MM.1S (cell line): ENCODE results near the gene SPPL3.

Experiments
- DNase-seq: peaks from one replicate; pipeline ENCODE4 v3.0.0-alpha.2; 2015
- H2AFZ ChIP-seq: fragments of 300-600 bp; sonication (generic); 2 replicates; pipeline ENCODE4 v1.6.0; 2016; ENCODE audit warnings: antibody characterized with exemption, low read length
- H3F3A ChIP-seq: fragments of 300-600 bp; sonication (generic); 2 replicates; pipeline ENCODE4 v1.6.1; 2016; ENCODE audit warnings: mild to moderate bottlenecking, antibody characterized with exemption, low read length, moderate library complexity, mixed read lengths; ENCODE audit not compliant: insufficient read depth
- H3K27ac ChIP-seq: fragments of 300-600 bp; sonication (generic); 2 replicates; pipeline ENCODE4 v1.5.1; 2016; ENCODE audit warnings: mild to moderate bottlenecking, low read length
- H3K27me3 ChIP-seq: fragments of 300-600 bp; sonication (generic); replicated peaks from 2 replicates; pipeline ENCODE4 v1.6.0; 2016; ENCODE audit warnings: low read length; ENCODE audit not compliant: insufficient read depth
- H3K36me3 ChIP-seq: fragments of 300-600 bp; sonication (generic); replicated peaks from 2 replicates; pipeline ENCODE4 v1.6.1; 2016; ENCODE audit warnings: mild to moderate bottlenecking, low read length, mixed read lengths; ENCODE audit not compliant: insufficient read depth
- H3K4me1 ChIP-seq: fragments of 300-600 bp; sonication (generic); 2 replicates; pipeline ENCODE4 v1.6.1; 2016; ENCODE audit warnings: low read length, mixed read lengths
- H3K4me2 ChIP-seq: fragments of 300-600 bp; sonication (generic); 2 replicates; pipeline ENCODE4 v1.6.0; 2016; ENCODE audit warnings: low read depth, low read length
- H3K4me3 ChIP-seq: fragments of 300-600 bp; sonication (generic); 2 replicates; pipeline ENCODE4 v1.5.1; 2016; ENCODE audit warnings: low read length, mixed read lengths
- H3K79me2 ChIP-seq: fragments of 300-600 bp; sonication (generic); 2 replicates; pipeline ENCODE4 v1.6.1; 2016; ENCODE audit warnings: mixed run types, low read length, mixed read lengths
- H3K9ac ChIP-seq: fragments of 300-600 bp; sonication (generic); 2 replicates; pipeline ENCODE4 v1.6.1; 2016; ENCODE audit warnings: low read length, mixed read lengths
- H3K9me2 ChIP-seq: fragments of 300-600 bp; sonication (generic); replicated peaks from 2 replicates; pipeline ENCODE4 v1.6.1; 2016; ENCODE audit warnings: mild to moderate bottlenecking, low read length, mixed read lengths; ENCODE audit not compliant: insufficient read depth
- H3K9me3 ChIP-seq: fragments of 300-600 bp; sonication (generic); replicated peaks from 2 replicates; pipeline ENCODE4 v1.6.1; 2016; ENCODE audit warnings: mild to moderate bottlenecking, low read length, mixed read lengths; ENCODE audit not compliant: insufficient read depth
- H4K20me1 ChIP-seq: fragments of 300-600 bp; sonication (generic); 2 replicates; pipeline ENCODE4 v1.6.1; 2016; ENCODE audit warnings: mild to moderate bottlenecking, low read length, moderate library complexity, mixed read lengths; ENCODE audit not compliant: insufficient read depth
- CTCF ChIP-seq: fragments of 300-600 bp; sonication (generic); IDR thresholded peaks from 2 replicates; pipeline ENCODE4 v1.5.1; 2016; ENCODE audit warnings: antibody characterized with exemption, low read length, mixed read lengths
- EZH2 ChIP-seq: fragments of 300-600 bp; sonication (generic); optimal IDR thresholded peaks from 2 replicates; pipeline ENCODE3; 2017; ENCODE audit warnings: low read depth, mild to moderate bottlenecking, antibody characterized with exemption, low read length, mixed read lengths
- EZH2phosphoT487 ChIP-seq: fragments of 300-600 bp; sonication (generic); IDR thresholded peaks from 2 replicates; pipeline ENCODE4 v1.6.1; 2018; ENCODE audit warnings: antibody characterized with exemption, low read length

Gene SPPL3

GRCh38 chr12:120767071-120768024 is 136.8 kb downstream of the SPPL3 start:
- no peaks in the 10 kb centered on the region for H3F3A ChIP-seq

DNA sequence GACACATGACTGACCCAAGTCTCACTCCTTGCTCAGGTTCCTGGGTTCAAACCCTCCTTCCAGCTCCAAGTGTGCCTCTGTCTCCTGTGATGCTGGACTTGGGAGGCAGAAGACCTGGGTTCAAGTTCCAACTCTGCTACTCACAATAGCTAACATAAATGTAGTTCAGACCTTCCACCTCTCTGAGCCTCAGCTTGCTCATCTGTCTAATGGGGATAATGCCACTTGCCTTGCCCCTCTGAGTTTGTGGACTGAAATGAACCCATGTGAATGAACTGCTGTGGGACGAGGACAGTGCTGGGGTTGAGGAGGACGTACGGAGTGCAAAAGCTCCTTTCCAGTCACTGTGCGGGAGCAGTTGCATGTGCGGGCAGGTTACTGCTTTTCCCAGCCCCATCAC is 137.6 kb downstream of the SPPL3 start:
- Histone ChIP-seq H3K9me3 (no peaks in the 10 kb centered on the region), H3F3A (no peaks in the 10 kb centered on the region), H3K9ac (no peak overlapping the region), H3K36me3 (no peaks in the 10 kb centered on the region), H3K4me2 (no peak overlapping the region), H3K9me2 (no peaks in the 10 kb centered on the region), H3K4me3 (no peak overlapping the region), H4K20me1 (no peaks in the 10 kb centered on the region), H2AFZ (no peak overlapping the region), H3K27ac (no peak overlapping the region), H3K4me1 (no peaks in the 10 kb centered on the region), H3K27me3 (no peaks in the 10 kb centered on the region), H3K79me2 (no peaks in the 10 kb centered on the region)
- no peak for TF ChIP-seq CTCF
- no peak for TF ChIP-seq EZH2
- TF ChIP-seq EZH2phosphoT487: no peak
- DNase-seq: no peak

More at GRCh38 chr12:120767071-120768024, 136.8 kb downstream of the SPPL3 start:
- Histone ChIP-seq H2AFZ (no peak overlapping the region), H3K4me1 (no peaks in the 10 kb centered on the region), H3K9me3 (no peaks in the 10 kb centered on the region), H3K9ac (no peak overlapping the region), H3K9me2 (no peaks in the 10 kb centered on the region), H3K4me3 (no peak overlapping the region), H3K79me2 (no peaks in the 10 kb centered on the region), H3K27me3 (no peaks in the 10 kb centered on the region), H3K27ac (no peak overlapping the region), H3K36me3 (no peaks in the 10 kb centered on the region), H4K20me1 (no peaks in the 10 kb centered on the region), H3K4me2 (no peak overlapping the region)
- no peak for DNase-seq
- TF ChIP-seq EZH2 (no peak), EZH2phosphoT487 (no peak), CTCF (no peak)

DNA sequence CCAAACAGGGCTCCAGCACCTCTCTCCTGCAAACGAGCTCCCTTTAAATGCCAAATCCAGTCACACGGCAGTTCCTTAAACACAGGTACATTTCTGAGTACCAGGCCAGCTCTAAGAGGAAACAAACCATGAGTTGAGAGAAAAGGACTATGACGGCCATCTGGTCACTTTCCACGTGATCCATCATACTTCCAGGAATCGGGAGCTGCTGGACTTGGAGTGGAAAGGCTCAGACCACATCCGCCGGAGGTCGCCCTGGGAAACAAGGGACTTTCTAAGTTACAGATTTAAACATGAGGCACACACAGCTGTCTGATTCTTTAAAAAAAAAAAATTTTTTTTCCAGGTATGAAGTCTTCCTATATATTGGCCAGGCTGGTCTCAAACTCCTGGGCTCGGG is 139.3 kb downstream of the SPPL3 start:
- no peaks in the 10 kb centered on the region for H3K79me2 ChIP-seq
- H2AFZ ChIP-seq: no peak overlapping the region
- no peaks in the 10 kb centered on the region for H4K20me1 ChIP-seq
- no peak overlapping the region for H3K27ac ChIP-seq
- no peak for TF ChIP-seq EZH2
- TF ChIP-seq CTCF: no peak
- no peak for TF ChIP-seq EZH2phosphoT487
- H3K4me3 ChIP-seq: no peak overlapping the region
- no peaks in the 10 kb centered on the region for H3K36me3 ChIP-seq
- no peaks in the 10 kb centered on the region for H3K9me3 ChIP-seq
- no peaks in the 10 kb centered on the region for H3F3A ChIP-seq
- no peak overlapping the region for H3K4me2 ChIP-seq
- DNase-seq: no peak
- H3K4me1 ChIP-seq: no peaks in the 10 kb centered on the region
- H3K27me3 ChIP-seq: no peaks in the 10 kb centered on the region
- no peaks in the 10 kb centered on the region for H3K9me2 ChIP-seq
- no peak overlapping the region for H3K9ac ChIP-seq
